H1 (cell line): Measurements from ENCODE around the gene CACNG6.

Experiments
- CTBP2 ChIP-seq: IDR thresholded peaks from 2 replicates; pipeline ENCODE4 v1.7.0; 2011; ENCODE audit warnings: borderline replicate concordance, mild to moderate bottlenecking, moderate library complexity, mixed read lengths, low read length; ENCODE audit not compliant: insufficient read depth, insufficient read length
- EZH2 ChIP-seq: fragments of 200-600 bp; sonication (generic); IDR thresholded peaks from 2 replicates; pipeline ENCODE4 v1.7.1; 2012; ENCODE audit warnings: low read depth, mild to moderate bottlenecking, moderate library complexity, low read length, inconsistent platforms; ENCODE audit not compliant: severe bottlenecking
- FOSL1 ChIP-seq: IDR thresholded peaks from 2 replicates; pipeline ENCODE4 v1.6.1; 2011; ENCODE audit warnings: mild to moderate bottlenecking, low read depth, low read length, moderate library complexity; ENCODE audit not compliant: insufficient read depth
- JUN ChIP-seq: IDR thresholded peaks from 2 replicates; pipeline ENCODE4 v1.6.1; 2011; ENCODE audit warnings: low read depth, mild to moderate bottlenecking, improper control_type of control experiment, low read length
- KDM4A ChIP-seq: IDR thresholded peaks from one replicate; pipeline ENCODE4 v1.7.1; 2012; ENCODE audit warnings: low read depth, mild to moderate bottlenecking, moderate library complexity, low read length, inconsistent platforms; ENCODE audit not compliant: severe bottlenecking
- POLR2A ChIP-seq, 2 experiments: IDR thresholded peaks; 1 replicate in 1 of 2; 2 replicates in 1 of 2; pipeline ENCODE4 v1.6.1; 2011; ENCODE audit warnings: low read depth in 2 of 2, low read length in 2 of 2, mild to moderate bottlenecking in 2 of 2; ENCODE audit errors: control extremely low read depth in 1 of 2
- POLR2AphosphoS5 ChIP-seq: IDR thresholded peaks from 2 replicates; pipeline ENCODE4 v1.6.1; 2011; ENCODE audit warnings: low read depth, low read length
- SP1 ChIP-seq: IDR thresholded peaks from 2 replicates; pipeline ENCODE4 v1.6.1; 2011; ENCODE audit warnings: low read depth, low read length
- SP4 ChIP-seq: IDR thresholded peaks from 2 replicates; pipeline ENCODE4 v1.6.1; 2012; ENCODE audit warnings: low read length, inconsistent platforms
- TF ChIP-seq, protein P1 (sequence below): IDR thresholded peaks from 2 replicates; pipeline ENCODE4 v1.6.1; 2011; ENCODE audit warnings: low read depth, mild to moderate bottlenecking, low read length; ENCODE audit not compliant: insufficient read depth
- TF ChIP-seq, protein P2 (sequence below), 3 experiments: IDR thresholded peaks; 1 replicate in 2 of 3; 2 replicates in 1 of 3; pipeline versions ENCODE4 v1.5.1 to v1.6.1; 2011; ENCODE audit warnings: low read length in 3 of 3, mild to moderate bottlenecking in 3 of 3, inconsistent platforms in 2 of 3, low read depth in 1 of 3, moderate library complexity in 1 of 3; ENCODE audit not compliant: insufficient read depth in 1 of 3; ENCODE audit errors: control extremely low read depth in 1 of 3

GRCh38 chr19:54045771-54046170, 54.3 kb downstream of the CACNG6 start:
- TF ChIP-seq, protein P1, sequence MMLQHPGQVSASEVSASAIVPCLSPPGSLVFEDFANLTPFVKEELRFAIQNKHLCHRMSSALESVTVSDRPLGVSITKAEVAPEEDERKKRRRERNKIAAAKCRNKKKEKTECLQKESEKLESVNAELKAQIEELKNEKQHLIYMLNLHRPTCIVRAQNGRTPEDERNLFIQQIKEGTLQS = no peak
- TF ChIP-seq POLR2A (IDR thresholded peaks at IDR 0.05; ENCODE audit: control extremely low read depth in 1 of 2, low read depth in 2 of 2, low read length in 2 of 2) (no peak), CTBP2 (no peak), JUN (no peak), FOSL1 (no peak), KDM4A (no peak), SP1 (no peak), SP4 (no peak), POLR2AphosphoS5 (no peak), EZH2 (no peak)
- TF ChIP-seq, protein P2, sequence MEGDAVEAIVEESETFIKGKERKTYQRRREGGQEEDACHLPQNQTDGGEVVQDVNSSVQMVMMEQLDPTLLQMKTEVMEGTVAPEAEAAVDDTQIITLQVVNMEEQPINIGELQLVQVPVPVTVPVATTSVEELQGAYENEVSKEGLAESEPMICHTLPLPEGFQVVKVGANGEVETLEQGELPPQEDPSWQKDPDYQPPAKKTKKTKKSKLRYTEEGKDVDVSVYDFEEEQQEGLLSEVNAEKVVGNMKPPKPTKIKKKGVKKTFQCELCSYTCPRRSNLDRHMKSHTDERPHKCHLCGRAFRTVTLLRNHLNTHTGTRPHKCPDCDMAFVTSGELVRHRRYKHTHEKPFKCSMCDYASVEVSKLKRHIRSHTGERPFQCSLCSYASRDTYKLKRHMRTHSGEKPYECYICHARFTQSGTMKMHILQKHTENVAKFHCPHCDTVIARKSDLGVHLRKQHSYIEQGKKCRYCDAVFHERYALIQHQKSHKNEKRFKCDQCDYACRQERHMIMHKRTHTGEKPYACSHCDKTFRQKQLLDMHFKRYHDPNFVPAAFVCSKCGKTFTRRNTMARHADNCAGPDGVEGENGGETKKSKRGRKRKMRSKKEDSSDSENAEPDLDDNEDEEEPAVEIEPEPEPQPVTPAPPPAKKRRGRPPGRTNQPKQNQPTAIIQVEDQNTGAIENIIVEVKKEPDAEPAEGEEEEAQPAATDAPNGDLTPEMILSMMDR (IDR thresholded peaks at IDR 0.05; ENCODE audit: control extremely low read depth in 1 of 3, insufficient read depth in 1 of 3, low read depth in 1 of 3, low read length in 3 of 3) = no peak
